Parathyroid adenoma (tissue), 2 donors: ENCODE measurements around the gene OSBPL2.

ENCODE experiments used
- H2AFZ ChIP-seq: fragments of 300-600 bp; sonication (generic); one replicate; pipeline ENCODE4 v1.7.0; 2017; ENCODE audit warnings: antibody characterized with exemption, mild to moderate bottlenecking
- H3K27ac ChIP-seq: fragments of 300-600 bp; sonication (generic); one replicate; pipeline ENCODE4 v1.7.0; 2017
- H3K27me3 ChIP-seq: fragments of 300-600 bp; sonication (generic); one replicate; pipeline ENCODE4 v1.7.0; 2017; ENCODE audit warnings: low read length; ENCODE audit not compliant: control insufficient read depth, insufficient read depth
- H3K36me3 ChIP-seq: fragments of 300-600 bp; sonication (generic); one replicate; pipeline ENCODE4 v1.7.0; 2017; ENCODE audit warnings: low read length; ENCODE audit not compliant: control insufficient read depth, insufficient read depth
- H3K4me1 ChIP-seq: fragments of 300-600 bp; sonication (generic); one replicate; pipeline ENCODE4 v1.7.0; 2017; ENCODE audit warnings: control low read depth
- H3K4me2 ChIP-seq: fragments of 300-600 bp; sonication (generic); one replicate; pipeline ENCODE4 v1.7.0; 2017; ENCODE audit warnings: low read length
- H3K4me3 ChIP-seq: fragments of 300-600 bp; sonication (generic); one replicate; pipeline ENCODE4 v1.7.0; 2017; ENCODE audit warnings: low read depth, low read length
- H3K79me2 ChIP-seq: fragments of 300-600 bp; sonication (generic); one replicate; pipeline ENCODE4 v1.7.0; 2017; ENCODE audit warnings: control low read depth
- H3K9ac ChIP-seq: fragments of 300-600 bp; sonication (generic); one replicate; pipeline ENCODE4 v1.7.0; 2017; ENCODE audit warnings: mild to moderate bottlenecking
- H3K9me3 ChIP-seq: fragments of 300-600 bp; sonication (generic); one replicate; pipeline ENCODE4 v1.7.0; 2017; ENCODE audit warnings: low read length; ENCODE audit not compliant: control insufficient read depth
- CTCF ChIP-seq: fragments of 300-600 bp; sonication (generic); IDR thresholded peaks from one replicate; pipeline ENCODE4 v1.7.0; 2017; ENCODE audit warnings: antibody characterized with exemption, mild to moderate bottlenecking
- donor health status: primary hyperparathyroidism.

OSBPL2 gene

GRCh38 chr20:62308102-62308822, 69.9 kb downstream of the OSBPL2 start:
- peaks cover 19% of the 10 kb centered on the region for H3K79me2 ChIP-seq
- no peak overlapping the region for H2AFZ ChIP-seq
- H3K4me2 ChIP-seq, result no peak overlapping the region
- no peaks in the 10 kb centered on the region for H3K27me3 ChIP-seq
- no peak overlapping the region for H3K4me3 ChIP-seq
- H3K27ac ChIP-seq, result no peak overlapping the region
- no peaks in the 10 kb centered on the region for H3K36me3 ChIP-seq
- no peak overlapping the region for H3K9ac ChIP-seq
- H3K9me3 ChIP-seq, result no peaks in the 10 kb centered on the region
- peaks cover 11% of the 10 kb centered on the region for H3K4me1 ChIP-seq
- TF ChIP-seq CTCF, result no peak

- Histone ChIP-seq H3K27me3 (no peaks in the 10 kb centered on the region), H3K4me2 (no peak overlapping the region), H3K36me3 (no peaks in the 10 kb centered on the region), H3K9ac (no peak overlapping the region), H3K9me3 (no peaks in the 10 kb centered on the region), H2AFZ (no peak overlapping the region), H3K79me2 (peaks cover 9% of the 10 kb centered on the region), H3K4me1 (peaks cover 2% of the 10 kb centered on the region), H3K27ac (no peak overlapping the region), H3K4me3 (no peak overlapping the region)
- TF ChIP-seq CTCF, result no peak
Observed at GRCh38 chr20:62309198-62309944, 71.0 kb downstream of the OSBPL2 start.

- H3K27ac ChIP-seq, result no peak overlapping the region
- no peaks in the 10 kb centered on the region for H3K9me3 ChIP-seq
- no peaks in the 10 kb centered on the region for H3K4me1 ChIP-seq
- no peaks in the 10 kb centered on the region for H3K27me3 ChIP-seq
- H3K36me3 ChIP-seq, result no peaks in the 10 kb centered on the region
- H3K4me2 ChIP-seq, result no peak overlapping the region
- peaks cover 5% of the 10 kb centered on the region for H3K79me2 ChIP-seq
- no peak overlapping the region for H3K9ac ChIP-seq
- no peak overlapping the region for H3K4me3 ChIP-seq
- H2AFZ ChIP-seq, result no peak overlapping the region
- TF ChIP-seq CTCF, result no peak
Observed at GRCh38 chr20:62309947-62310756, 71.8 kb downstream of the OSBPL2 start.

- Histone ChIP-seq H3K4me2 (no peak overlapping the region), H3K4me1 (no peaks in the 10 kb centered on the region), H3K79me2 (no peaks in the 10 kb centered on the region), H3K27ac (no peak overlapping the region), H3K36me3 (no peaks in the 10 kb centered on the region), H3K9me3 (no peaks in the 10 kb centered on the region), H3K4me3 (no peak overlapping the region), H3K27me3 (no peaks in the 10 kb centered on the region), H3K9ac (no peak overlapping the region), H2AFZ (no peak overlapping the region)
- no peak for TF ChIP-seq CTCF
Observed at GRCh38 chr20:62310757-62311121, 72.4 kb downstream of the OSBPL2 start.
